Gastrocnemius medialis (tissue), 4 donors: Measurements from ENCODE around the gene STRIP1.

Experiments
- POLR2A ChIP-seq, 2 donors: fragments of 450-650 bp; IDR thresholded peaks; one replicate each; pipeline ENCODE4 v1.6.1; 2017; ENCODE audit warnings: antibody characterized with exemption in 2 of 2, mild to moderate bottlenecking in 2 of 2, moderate library complexity in 2 of 2
- TF ChIP-seq, protein P1 (sequence below), 5 experiments: fragments of 450-650 bp in 3 of 5; fragments of 200-600 bp in 2 of 5; sonication (generic) in 2 of 5; IDR thresholded peaks in 4 of 5; conservative IDR thresholded peaks in 1 of 5; 1 replicate in 4 of 5; 2 replicates in 1 of 5; pipeline ENCODE4 v1.5.1; 2016 to 2019; ENCODE audit warnings: antibody characterized with exemption in 5 of 5, mild to moderate bottlenecking in 3 of 5, moderate library complexity in 3 of 5

DNA sequence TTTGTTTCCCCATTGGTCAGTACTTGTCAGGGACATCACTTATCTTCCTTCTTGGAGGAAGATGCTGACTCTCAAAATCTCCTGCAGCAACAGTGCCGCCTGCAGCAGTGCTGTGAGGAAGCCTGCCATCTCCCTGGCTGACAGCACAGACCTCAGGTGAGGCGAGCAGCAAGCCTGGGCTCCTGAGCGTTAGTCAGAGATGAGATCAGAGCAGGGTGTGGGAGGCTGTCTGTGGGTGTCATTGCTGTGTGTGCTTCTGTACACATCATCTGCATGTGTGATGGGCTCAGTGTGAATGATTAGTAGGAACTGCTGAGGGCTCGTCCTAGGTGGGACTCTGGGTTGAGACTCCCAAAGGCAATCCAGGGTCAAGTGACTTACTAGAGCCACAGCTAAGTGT, 6.1 kb downstream of the STRIP1 start:
- TF ChIP-seq POLR2A (IDR thresholded peaks at IDR 0.05): no peak
- TF ChIP-seq, protein P1, sequence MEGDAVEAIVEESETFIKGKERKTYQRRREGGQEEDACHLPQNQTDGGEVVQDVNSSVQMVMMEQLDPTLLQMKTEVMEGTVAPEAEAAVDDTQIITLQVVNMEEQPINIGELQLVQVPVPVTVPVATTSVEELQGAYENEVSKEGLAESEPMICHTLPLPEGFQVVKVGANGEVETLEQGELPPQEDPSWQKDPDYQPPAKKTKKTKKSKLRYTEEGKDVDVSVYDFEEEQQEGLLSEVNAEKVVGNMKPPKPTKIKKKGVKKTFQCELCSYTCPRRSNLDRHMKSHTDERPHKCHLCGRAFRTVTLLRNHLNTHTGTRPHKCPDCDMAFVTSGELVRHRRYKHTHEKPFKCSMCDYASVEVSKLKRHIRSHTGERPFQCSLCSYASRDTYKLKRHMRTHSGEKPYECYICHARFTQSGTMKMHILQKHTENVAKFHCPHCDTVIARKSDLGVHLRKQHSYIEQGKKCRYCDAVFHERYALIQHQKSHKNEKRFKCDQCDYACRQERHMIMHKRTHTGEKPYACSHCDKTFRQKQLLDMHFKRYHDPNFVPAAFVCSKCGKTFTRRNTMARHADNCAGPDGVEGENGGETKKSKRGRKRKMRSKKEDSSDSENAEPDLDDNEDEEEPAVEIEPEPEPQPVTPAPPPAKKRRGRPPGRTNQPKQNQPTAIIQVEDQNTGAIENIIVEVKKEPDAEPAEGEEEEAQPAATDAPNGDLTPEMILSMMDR (IDR thresholded peaks at IDR 0.05 in 4 of 5, conservative IDR thresholded peaks at IDR 0.05 in 1 of 5): no peak
